GM12874 (cell line): ENCODE data around the gene CENPO.

ENCODE experiments used
- CTCF ChIP-seq: IDR thresholded peaks from 2 replicates; pipeline ENCODE4 v1.5.1; 2011; ENCODE audit warnings: low read depth, mild to moderate bottlenecking, control low read depth, low read length, moderate library complexity; ENCODE audit not compliant: insufficient read depth

The CENPO gene

GRCh38 chr2:24839729-24840128, 46.5 kb downstream of the CENPO start:
- TF ChIP-seq CTCF, result no peak

- no peak for TF ChIP-seq CTCF
Measured at GRCh38 chr2:24840164-24840869, 47.1 kb downstream of the CENPO start.

GRCh38 chr2:24840962-24841945, 48.0 kb downstream of the CENPO start:
- no peak for TF ChIP-seq CTCF

GRCh38 chr2:24842081-24843050, 49.1 kb downstream of the CENPO start:
- no peak for TF ChIP-seq CTCF

- no peak for TF ChIP-seq CTCF
Measured at GRCh38 chr2:24843330-24843860, 50.2 kb downstream of the CENPO start.

- no peak for TF ChIP-seq CTCF
Measured at GRCh38 chr2:24844023-24844685, 50.9 kb downstream of the CENPO start.
